A549 (cell line): Measurements from ENCODE around the gene COBLL1. TPM values are rescaled to one million over a fixed set of nuclear protein-coding genes. Genes with fewer than 3 reads are reported as not detected.

ENCODE experiments used
- ATAC-seq, 2 experiments: fragments of 200-7000 bp in 1 of 2; fragments of >200 bp in 1 of 2; cut with Nextera tagmentation in 1 of 2; cut with Tn5 transposase in 1 of 2; 3 replicates each; pipeline versions ENCODE4 v1.8.0 to v1.9.1; 2018 to 2020; ENCODE audit warnings: mild to moderate bottlenecking in 1 of 2, moderate library complexity in 1 of 2
- CTCF ChIA-PET: fragments of 300-600 bp; sonication (Branson Sonifier 250); formaldehyde crosslinking; extraction: SDS; loops from one replicate; lab custom pipeline; 2021; ENCODE audit warnings: antibody characterized with exemption, inconsistent platforms; lab: Yijun Ruan, JAX
- POLR2A ChIA-PET: fragments of 350-600 bp; formaldehyde crosslinking; extraction: SDS; loops from one replicate; lab custom pipeline; 2021; ENCODE audit warnings: antibody characterized with exemption, inconsistent platforms; lab: Yijun Ruan, JAX
- DNase-seq, 2 experiments: peaks; one replicate each; pipeline versions ENCODE4 v3.0.0 to v3.0.0-alpha.2; 2011 to 2016; ENCODE audit warnings: low read depth in 1 of 2, low spot score in 1 of 2
- FAIRE-seq: peaks from 2 replicates; lab custom pipeline; 2011; peaks lifted over from hg19 to GRCh38; lab: Jason Lieb, UNC
- H3K27ac ChIP-seq, 2 experiments: fragments of >200 bp; sonication (Bioruptor Twin); formaldehyde crosslinking; 3 replicates each; pipeline ENCODE4 v1.5.1; 2016 to 2017
- H3K4me1 ChIP-seq: fragments of >200 bp; sonication (Bioruptor Twin); formaldehyde crosslinking; 3 replicates; pipeline ENCODE4 v1.6.1; 2016
- H3K4me2 ChIP-seq: fragments of >200 bp; sonication (Bioruptor Twin); formaldehyde crosslinking; 3 replicates; pipeline ENCODE4 v1.6.1; 2016
- H3K4me3 ChIP-seq: fragments of >200 bp; sonication (Bioruptor Twin); formaldehyde crosslinking; 3 replicates; pipeline ENCODE4 v1.5.1; 2016
- H3K9me3 ChIP-seq: fragments of >200 bp; sonication (Bioruptor Twin); formaldehyde crosslinking; 3 replicates; pipeline ENCODE4 v1.6.1; 2016
- BHLHE40 ChIP-seq: IDR thresholded peaks from 2 replicates; pipeline ENCODE4 v1.6.1; 2012; ENCODE audit warnings: low read depth, low read length, inconsistent platforms
- CHD4 ChIP-seq: fragments of 200-600 bp; sonication (generic); IDR thresholded peaks from 2 replicates; pipeline ENCODE4 v1.6.1; 2016; ENCODE audit warnings: antibody characterized with exemption, mild to moderate bottlenecking, borderline replicate concordance
- CTCF ChIP-seq: fragments of >200 bp; sonication (Bioruptor Twin); formaldehyde crosslinking; IDR thresholded peaks from 3 replicates; pipeline ENCODE4 v1.5.1; 2016
- FOSL2 ChIP-seq, 2 experiments: fragments of 450-650 bp in 1 of 2; fragments of >200 bp in 1 of 2; sonication (Bioruptor Twin) in 1 of 2; formaldehyde crosslinking; IDR thresholded peaks; 2 replicates each; pipeline versions ENCODE4 v1.5.0 to v1.6.1; 2016 to 2020; ENCODE audit warnings: mild to moderate bottlenecking in 1 of 2, moderate library complexity in 1 of 2
- HDAC2 ChIP-seq: fragments of 200-600 bp; sonication (generic); IDR thresholded peaks from 2 replicates; pipeline ENCODE4 v1.6.1; 2016
- HMGXB4 ChIP-seq: fragments of 250-450 bp; sonication (Bioruptor Pico); IDR thresholded peaks from 2 replicates; pipeline ENCODE4 v1.5.0; 2021; ENCODE audit warnings: mild to moderate bottlenecking, moderate library complexity, borderline replicate concordance
- JUN ChIP-seq, 2 experiments: fragments of >200 bp; sonication (Bioruptor Twin); formaldehyde crosslinking; IDR thresholded peaks; 2 replicates in 1 of 2; 3 replicates in 1 of 2; pipeline ENCODE4 v1.6.1; 2016 to 2017
- MAX ChIP-seq: IDR thresholded peaks from 2 replicates; pipeline ENCODE4 v1.6.1; 2012
- MYC ChIP-seq: IDR thresholded peaks from 2 replicates; pipeline ENCODE4 v1.6.1; 2012; ENCODE audit warnings: mild to moderate bottlenecking, inconsistent platforms, low read length, improper control_type of control experiment, borderline replicate concordance
- NFE2L2 ChIP-seq: fragments of 150-350 bp; conservative IDR thresholded peaks from 2 replicates; pipeline ENCODE4 v1.6.1; 2014; ENCODE audit warnings: low read length
- NR3C1 ChIP-seq: fragments of >200 bp; sonication (Bioruptor Twin); formaldehyde crosslinking; IDR thresholded peaks from 3 replicates; pipeline ENCODE4 v1.6.1; 2017
- RARB ChIP-seq: fragments of 250-450 bp; sonication (Bioruptor Pico); IDR thresholded peaks from 2 replicates; pipeline ENCODE4 v1.8.0; 2021; ENCODE audit warnings: mild to moderate bottlenecking, moderate library complexity
- REST ChIP-seq: fragments of 200-600 bp; sonication (generic); IDR thresholded peaks from 2 replicates; pipeline ENCODE4 v1.6.1; 2016; ENCODE audit warnings: antibody characterized with exemption, mild to moderate bottlenecking, moderate library complexity
- SMC3 ChIP-seq: fragments of >200 bp; sonication (Bioruptor Twin); formaldehyde crosslinking; IDR thresholded peaks from 3 replicates; pipeline ENCODE4 v1.6.1; 2018; ENCODE audit warnings: inconsistent platforms
- SREBF2 ChIP-seq: fragments of 450-650 bp; IDR thresholded peaks from 2 replicates; pipeline ENCODE4 v1.6.1; 2014; ENCODE audit warnings: mild to moderate bottlenecking, moderate library complexity
- TP53 ChIP-seq: fragments of 250-450 bp; sonication (Bioruptor Pico); IDR thresholded peaks from 2 replicates; pipeline ENCODE4 v1.5.0; 2021; ENCODE audit warnings: mild to moderate bottlenecking, moderate library complexity
- USF2 ChIP-seq: fragments of 450-650 bp; IDR thresholded peaks from 2 replicates; pipeline ENCODE4 v1.6.1; 2014; ENCODE audit warnings: antibody characterized with exemption
- WGBS: methylation state at CpG from one replicate; pipeline ENCODE4 v1.1.6; 2017; ENCODE audit errors: missing lambda C conversion rate; 5-methylcytosine and 5-hydroxymethylcytosine counted together
- polyA plus RNA-seq, 4 experiments: library from polyadenylated mRNA; depleted of rRNA in 3 of 4; stranded (reverse); fragments of >200 nt; fragmentation: RNase III in 1 of 4; extraction: RNeasy Plus Mini Kit Qiagen cat#74134 plus additional on column Dnase treatment in 1 of 4; gene quantifications; 2 replicates in 3 of 4; 3 replicates in 1 of 4; pipeline ENCODE4 v1.2.3, GENCODE V29; 2011 to 2017

Gene COBLL1
- polyA plus RNA-seq, 2 of the 4 experiments (the other 2 are of a cell fraction): 2.6 to 5.3 TPM

GRCh38 chr2:164669291-164669690 is 172.3 kb downstream of the COBLL1 start:
- DNase-seq (no peak), FAIRE-seq (no peak), ATAC-seq (no peak)
- Histone ChIP-seq H3K4me3 (no peak overlapping the region), H3K4me2 (no peak overlapping the region), H3K4me1 (0 out of 3 replicates have a peak, but pooled peaks cover 5% of the 10 kb centered on the region), H3K27ac (no peak overlapping the region), H3K9me3 (no peaks in the 10 kb centered on the region)
- CTCF ChIA-PET: no interaction called here
- no peak for TF ChIP-seq USF2
- no peak for TF ChIP-seq JUN (IDR thresholded peaks at IDR 0.05)
- no peak for TF ChIP-seq HMGXB4
- TF ChIP-seq SMC3: no peak
- no peak for TF ChIP-seq MYC
- POLR2A ChIA-PET: no interaction called here

- CTCF ChIA-PET: no interaction called here
- no peak for ATAC-seq
- TF ChIP-seq HDAC2 (no peak), TP53 (no peak), FOSL2 (IDR thresholded peaks at IDR 0.05) (no peak), FOSL2 (CRISPR knock-in tag; IDR thresholded peaks at IDR 0.05) (no peak), MAX (no peak), RARB (CRISPR knock-in tag) (no peak), BHLHE40 (no peak), REST (no peak), MYC (no peak), SMC3 (no peak), CHD4 (no peak), NR3C1 (no peak)
- TF ChIP-seq, all 56 proteins: peak for 0
These were observed 174.1 kb downstream of the COBLL1 start for GRCh38 chr2:164667566-164667965.

GRCh38 chr2:164664070-164664469 is 177.6 kb downstream of the COBLL1 start:
- no peak for TF ChIP-seq SREBF2
- TF ChIP-seq TP53: no peak
- no peak for TF ChIP-seq MYC
- no peak for TF ChIP-seq CTCF
- TF ChIP-seq RARB (CRISPR knock-in tag): no peak
- no peak for TF ChIP-seq NFE2L2
- Histone ChIP-seq H3K4me3 (no peak overlapping the region), H3K4me1 (peaks cover 13% of the 10 kb centered on the region; the same call in 2 of the 3 replicates), H3K4me2 (no peak overlapping the region), H3K27ac (no peak overlapping the region), H3K9me3 (no peaks in the 10 kb centered on the region)
- FAIRE-seq (peak; percentile 73), ATAC-seq (no peak), DNase-seq (no peak)
- CTCF ChIA-PET: interaction anchor here (0.6 kb wide), 1 partner anchor 983 kb away, joined by 3 read pairs; no protein-coding TSS in a partner anchor
- POLR2A ChIA-PET: no interaction called here

More at GRCh38 chr2:164667566-164667965, 174.1 kb downstream of the COBLL1 start:
- DNase-seq (no peak), FAIRE-seq (no peak)
- Histone ChIP-seq H3K4me2 (no peak overlapping the region), H3K27ac (no peak overlapping the region), H3K9me3 (no peaks in the 10 kb centered on the region), H3K4me1 (0 out of 3 replicates have a peak, but pooled peaks cover 5% of the 10 kb centered on the region), H3K4me3 (no peak overlapping the region)
- POLR2A ChIA-PET: no interaction called here
- WGBS: 89% methylated on average over 2 of the region's 2 CpGs
